Fibroblast of lung (primary cell): ENCODE measurements around the gene RNF175. TPM values are rescaled to one million over a fixed set of nuclear protein-coding genes. Genes with fewer than 3 reads are reported as not detected.

ENCODE experiments used
- DNase-seq, 2 donors: peaks; one replicate each; pipeline versions ENCODE4 v3.0.0 to v3.0.0-alpha.2; 2010; ENCODE audit warnings: low read depth in 2 of 2
- H2AFZ ChIP-seq: 2 replicates; pipeline ENCODE4 v1.5.1; 2012; ENCODE audit warnings: low read length, control low read depth, inconsistent platforms
- H3K27ac ChIP-seq: 2 replicates; pipeline ENCODE4 v1.5.1; 2011; ENCODE audit warnings: low read length, control low read depth; ENCODE audit not compliant: insufficient read depth
- H3K27me3 ChIP-seq: 2 replicates; pipeline ENCODE4 v1.5.1; 2011; ENCODE audit warnings: mild to moderate bottlenecking, low read length; ENCODE audit not compliant: control insufficient read depth, insufficient read depth
- H3K36me3 ChIP-seq: 2 replicates; pipeline ENCODE4 v1.5.1; 2011; ENCODE audit warnings: low read length; ENCODE audit not compliant: control insufficient read depth, insufficient read depth
- H3K4me1 ChIP-seq: 2 replicates; pipeline ENCODE4 v1.5.1; 2011; ENCODE audit warnings: low read length; ENCODE audit not compliant: control insufficient read depth, insufficient read depth; ENCODE audit errors: extremely low read depth
- H3K4me2 ChIP-seq: 2 replicates; pipeline ENCODE4 v1.5.1; 2011; ENCODE audit warnings: low read length, control low read depth; ENCODE audit not compliant: insufficient read depth; ENCODE audit errors: extremely low read depth
- H3K4me3 ChIP-seq, 4 experiments: fragments of 200-600 bp in 1 of 4; sonication (generic) in 1 of 4; replicated peaks in 1 of 4; 2 replicates each; pipeline ENCODE4 v1.5.1; 2011 to 2016; ENCODE audit warnings: low read length in 4 of 4, low read depth in 3 of 4, mild to moderate bottlenecking in 3 of 4, control low read depth in 2 of 4, inconsistent platforms in 1 of 4, mixed read lengths in 1 of 4; ENCODE audit not compliant: insufficient read depth in 1 of 4; ENCODE audit errors: control extremely low read depth in 1 of 4
- H3K79me2 ChIP-seq: 2 replicates; pipeline ENCODE4 v1.5.1; 2012; ENCODE audit warnings: mild to moderate bottlenecking, low read length, inconsistent platforms; ENCODE audit not compliant: control insufficient read depth, insufficient read depth
- H3K9ac ChIP-seq: 2 replicates; pipeline ENCODE4 v1.5.1; 2011; ENCODE audit warnings: mild to moderate bottlenecking, low read length, control low read depth; ENCODE audit not compliant: insufficient read depth
- H3K9me3 ChIP-seq: 2 replicates; pipeline ENCODE4 v1.5.1; 2012; ENCODE audit warnings: low read depth, low read length; ENCODE audit not compliant: control insufficient read depth, insufficient read depth
- H4K20me1 ChIP-seq: 2 replicates; pipeline ENCODE4 v1.5.1; 2011; ENCODE audit warnings: low read length; ENCODE audit not compliant: control insufficient read depth, insufficient read depth; ENCODE audit errors: extremely low read depth
- CTCF ChIP-seq, 2 donors: IDR thresholded peaks in 1 of 2; conservative IDR thresholded peaks in 1 of 2; 1 replicate in 1 of 2; 2 replicates in 1 of 2; pipeline ENCODE4 v1.5.1; 2011 to 2012; ENCODE audit warnings: low read length in 2 of 2, control low read depth in 1 of 2, inconsistent platforms in 1 of 2, low read depth in 1 of 2, mild to moderate bottlenecking in 1 of 2
- EZH2 ChIP-seq: IDR thresholded peaks from 2 replicates; pipeline ENCODE4 v1.5.1; 2012; ENCODE audit warnings: low read length, control low read depth, mild to moderate bottlenecking; ENCODE audit errors: missing control alignments
- polyA plus RNA-seq, 2 donors: library from polyadenylated mRNA; depleted of rRNA in 1 of 2; stranded (reverse) in 1 of 2; unstranded in 1 of 2; fragments of >200 nt; gene quantifications; 2 replicates each; pipeline ENCODE4 v1.2.1, GENCODE V29; 2011 to 2012; ENCODE audit warnings: missing spikeins in 1 of 2
- total RNA-seq: library from RNA; depleted of rRNA; stranded (reverse); fragments of >200 nt; gene quantifications from 2 replicates; pipeline ENCODE4 v1.2.1, GENCODE V29; 2014

RNF175 gene
- total and polyA plus RNA-seq, 2 donors (not counting 1 experiment from before 2014, with no cell fraction given) = not detected

GRCh38 chr4:153710681-153711080 lies 49.1 kb downstream of the RNF175 start:
- Histone ChIP-seq H4K20me1 (no peaks in the 10 kb centered on the region), H2AFZ (no peak overlapping the region), H3K9ac (no peak overlapping the region), H3K4me1 (no peaks in the 10 kb centered on the region), H3K9me3 (no peaks in the 10 kb centered on the region), H3K4me2 (no peak overlapping the region), H3K79me2 (no peaks in the 10 kb centered on the region), H3K36me3 (no peaks in the 10 kb centered on the region), H3K27me3 (peaks cover 2% of the 10 kb centered on the region), H3K27ac (no peak overlapping the region), H3K4me3 (no peak overlapping the region)
- DNase-seq = no peak
- TF ChIP-seq CTCF (conservative IDR thresholded peaks at IDR 0.05 in 1 of 2, IDR thresholded peaks at IDR 0.05 in 1 of 2; ENCODE audit: low read depth in 1 of 2, low read length in 2 of 2) = no peak
- TF ChIP-seq EZH2 = no peak

GRCh38 chr4:153706519-153706918 lies 53.3 kb downstream of the RNF175 start:
- Histone ChIP-seq H4K20me1 (no peaks in the 10 kb centered on the region), H3K27ac (no peak overlapping the region)
- TF ChIP-seq CTCF (conservative IDR thresholded peaks at IDR 0.05 in 1 of 2, IDR thresholded peaks at IDR 0.05 in 1 of 2; ENCODE audit: low read depth in 1 of 2, low read length in 2 of 2) = no peak
- no peak for TF ChIP-seq EZH2

GRCh38 chr4:153705743-153706468 lies 53.9 kb downstream of the RNF175 start:
- H3K36me3 ChIP-seq = no peaks in the 10 kb centered on the region
- no peaks in the 10 kb centered on the region for H3K9me3 ChIP-seq
- no peaks in the 10 kb centered on the region for H3K79me2 ChIP-seq
- H4K20me1 ChIP-seq = no peaks in the 10 kb centered on the region
- H3K27me3 ChIP-seq = peaks cover 2% of the 10 kb centered on the region
- H3K9ac ChIP-seq = no peak overlapping the region
- no peaks in the 10 kb centered on the region for H3K4me1 ChIP-seq
- TF ChIP-seq EZH2 (no peak), CTCF (conservative IDR thresholded peaks at IDR 0.05 in 1 of 2, IDR thresholded peaks at IDR 0.05 in 1 of 2; ENCODE audit: low read depth in 1 of 2, low read length in 2 of 2) (no peak)
- H3K4me2 ChIP-seq = no peak overlapping the region
- H2AFZ ChIP-seq = no peak overlapping the region
- no peak for DNase-seq
- no peak overlapping the region for H3K27ac ChIP-seq
- no peak overlapping the region for H3K4me3 ChIP-seq

More at GRCh38 chr4:153706519-153706918, 53.3 kb downstream of the RNF175 start:
- H3K36me3 ChIP-seq = no peaks in the 10 kb centered on the region
- DNase-seq = no peak
- H2AFZ ChIP-seq = no peak overlapping the region
- no peaks in the 10 kb centered on the region for H3K4me1 ChIP-seq
- H3K9ac ChIP-seq = no peak overlapping the region
- H3K4me2 ChIP-seq = no peak overlapping the region
- H3K79me2 ChIP-seq = no peaks in the 10 kb centered on the region
- no peak overlapping the region for H3K4me3 ChIP-seq
- H3K9me3 ChIP-seq = no peaks in the 10 kb centered on the region
- peaks cover 2% of the 10 kb centered on the region for H3K27me3 ChIP-seq
